DND-41 (cell line): ENCODE measurements around the gene MTF1.

Experiments
- ATAC-seq: fragments of 200-7000 bp; cut with Tn5 transposase; 3 replicates; pipeline ENCODE4 v1.9.1; 2021; ENCODE audit warnings: low read depth; ENCODE audit not compliant: insufficient read depth
- DNase-seq: peaks from one replicate; pipeline ENCODE4 v3.0.0-alpha.2; 2020
- H2AFZ ChIP-seq: 2 replicates; pipeline ENCODE4 v1.6.0; 2012; ENCODE audit warnings: low read depth, low read length
- H3K27ac ChIP-seq: 2 replicates; pipeline ENCODE4 v1.5.1; 2012; ENCODE audit warnings: low read length, inconsistent platforms
- H3K27me3 ChIP-seq: fragments of 200-600 bp; sonication (generic); 2 replicates; pipeline ENCODE4 v1.6.0; 2012; ENCODE audit warnings: low read length, mild to moderate bottlenecking, inconsistent platforms; ENCODE audit not compliant: insufficient read depth, poor library complexity
- H3K36me3 ChIP-seq: 2 replicates; pipeline ENCODE4 v1.5.1; 2012; ENCODE audit warnings: low read length, inconsistent platforms; ENCODE audit not compliant: insufficient read depth
- H3K4me1 ChIP-seq: 2 replicates; pipeline ENCODE4 v1.5.1; 2012; ENCODE audit warnings: mild to moderate bottlenecking, low read length; ENCODE audit not compliant: insufficient read depth
- H3K4me2 ChIP-seq: 2 replicates; pipeline ENCODE4 v1.6.0; 2012; ENCODE audit warnings: mild to moderate bottlenecking, moderate library complexity, low read length, inconsistent platforms; ENCODE audit not compliant: insufficient read depth
- H3K4me3 ChIP-seq, 2 experiments: fragments of 200-600 bp in 1 of 2; shearing (Covaris generic) in 1 of 2; 2 replicates each; pipeline ENCODE4 v1.5.1; 2012 to 2016; ENCODE audit warnings: inconsistent platforms in 2 of 2, low read length in 2 of 2, mild to moderate bottlenecking in 2 of 2, low read depth in 1 of 2, moderate library complexity in 1 of 2
- H3K79me2 ChIP-seq: 2 replicates; pipeline ENCODE4 v1.6.0; 2012; ENCODE audit warnings: low read length, inconsistent platforms; ENCODE audit not compliant: insufficient read depth
- H3K9ac ChIP-seq: 2 replicates; pipeline ENCODE4 v1.6.0; 2012; ENCODE audit warnings: low read depth, mild to moderate bottlenecking, inconsistent platforms, low read length, moderate library complexity
- H3K9me3 ChIP-seq: 2 replicates; pipeline ENCODE4 v1.5.1; 2012; ENCODE audit warnings: low read length, moderate library complexity, mild to moderate bottlenecking, inconsistent platforms; ENCODE audit not compliant: insufficient read depth, severe bottlenecking
- H4K20me1 ChIP-seq: 2 replicates; pipeline ENCODE4 v1.6.0; 2012; ENCODE audit warnings: low read length; ENCODE audit not compliant: insufficient read depth
- CTCF ChIP-seq: IDR thresholded peaks from 2 replicates; pipeline ENCODE4 v1.5.1; 2012; ENCODE audit warnings: borderline replicate concordance, low read length, moderate library complexity, mild to moderate bottlenecking; ENCODE audit not compliant: poor library complexity, severe bottlenecking; ENCODE audit errors: extremely low read depth
- EZH2 ChIP-seq: IDR thresholded peaks from 3 replicates; pipeline ENCODE4 v1.6.1; 2012; ENCODE audit warnings: borderline replicate concordance, low read depth, mild to moderate bottlenecking, moderate library complexity, low read length, inconsistent platforms; ENCODE audit not compliant: severe bottlenecking

MTF1 gene

GRCh38 chr1:37875833-37876232 is 16.4 kb upstream of the MTF1 start:
- DNase-seq, result no peak
- no peak overlapping the region for H3K27ac ChIP-seq

GRCh38 chr1:37872692-37873091 is 13.3 kb upstream of the MTF1 start:
- no peak for DNase-seq
- H3K4me1 ChIP-seq, result no peaks in the 10 kb centered on the region
- H3K9me3 ChIP-seq, result no peaks in the 10 kb centered on the region
- no peak overlapping the region for H3K4me2 ChIP-seq
- no peak overlapping the region for H2AFZ ChIP-seq
- H3K79me2 ChIP-seq, result no peaks in the 10 kb centered on the region
- H3K27me3 ChIP-seq, result no peaks in the 10 kb centered on the region
- no peaks in the 10 kb centered on the region for H4K20me1 ChIP-seq
- no peak overlapping the region for H3K27ac ChIP-seq
- no peak overlapping the region for H3K9ac ChIP-seq
- peaks cover 65% of the 10 kb centered on the region for H3K36me3 ChIP-seq
- H3K4me3 ChIP-seq, result no peak overlapping the region
- ATAC-seq, result no peak
- TF ChIP-seq CTCF (no peak), EZH2 (no peak)

More at GRCh38 chr1:37875833-37876232, 16.4 kb upstream of the MTF1 start:
- Histone ChIP-seq H3K79me2 (no peaks in the 10 kb centered on the region), H2AFZ (no peak overlapping the region), H3K4me3 (no peak overlapping the region), H3K4me1 (no peaks in the 10 kb centered on the region), H4K20me1 (no peaks in the 10 kb centered on the region), H3K9me3 (no peaks in the 10 kb centered on the region), H3K9ac (no peak overlapping the region), H3K27me3 (no peaks in the 10 kb centered on the region), H3K4me2 (no peak overlapping the region), H3K36me3 (peaks cover 62% of the 10 kb centered on the region)
- no peak for ATAC-seq
- TF ChIP-seq CTCF, result peak; percentile 18
- TF ChIP-seq EZH2, result no peak

GRCh38 chr1:37868466-37868865 is 9.1 kb upstream of the MTF1 start:
- Histone ChIP-seq H3K9me3 (no peaks in the 10 kb centered on the region), H3K79me2 (no peaks in the 10 kb centered on the region), H3K4me1 (no peaks in the 10 kb centered on the region), H3K9ac (no peak overlapping the region), H3K4me2 (no peak overlapping the region), H3K27me3 (no peaks in the 10 kb centered on the region), H3K27ac (no peak overlapping the region), H4K20me1 (no peaks in the 10 kb centered on the region), H3K4me3 (no peak overlapping the region), H3K36me3 (peaks cover 50% of the 10 kb centered on the region), H2AFZ (no peak overlapping the region)
- TF ChIP-seq EZH2 (no peak), CTCF (no peak)
- DNase-seq (no peak), ATAC-seq (no peak)

GRCh38 chr1:37867784-37868183 is 8.4 kb upstream of the MTF1 start:
- H4K20me1 ChIP-seq, result no peaks in the 10 kb centered on the region
- no peaks in the 10 kb centered on the region for H3K4me1 ChIP-seq
- no peak for TF ChIP-seq CTCF
- no peak for TF ChIP-seq EZH2
- no peaks in the 10 kb centered on the region for H3K9me3 ChIP-seq
- H3K4me2 ChIP-seq, result no peak overlapping the region
- H3K9ac ChIP-seq, result no peak overlapping the region
- peaks cover 44% of the 10 kb centered on the region for H3K36me3 ChIP-seq
- H3K27me3 ChIP-seq, result no peaks in the 10 kb centered on the region
- ATAC-seq (no peak; the same call in 2 of the 3 replicates), DNase-seq (no peak)
- H3K4me3 ChIP-seq, result no peak overlapping the region
- no peak overlapping the region for H2AFZ ChIP-seq
- H3K79me2 ChIP-seq, result no peaks in the 10 kb centered on the region
- no peak overlapping the region for H3K27ac ChIP-seq
